Upper lobe of left lung (tissue), 6 donors: ENCODE data around the gene UBE2U. TPM values are rescaled to one million over a fixed set of nuclear protein-coding genes. Genes with fewer than 3 reads are reported as not detected.

Source experiments
- ATAC-seq, 2 donors: fragments of 200-7000 bp; cut with Tn5 transposase; one replicate each; pipeline ENCODE4 v1.9.1; 2022; ENCODE audit warnings: mild to moderate bottlenecking in 2 of 2, moderate library complexity in 2 of 2; ENCODE audit not compliant: low FRiP score in 2 of 2
- DNase-seq, 2 donors: peaks; one replicate each; pipeline ENCODE4 v3.0.0-alpha.2; 2019 to 2020
- H3K27ac ChIP-seq, 4 donors: fragments of 200-600 bp; sonication (generic); one replicate each; pipeline ENCODE4 v1.5.1; 2016 to 2019
- H3K27me3 ChIP-seq, 4 donors: fragments of 200-600 bp; sonication (generic); one replicate each; pipeline ENCODE4 v1.5.1; 2017 to 2019
- H3K36me3 ChIP-seq, 4 donors: fragments of 200-600 bp; sonication (generic); one replicate each; pipeline ENCODE4 v1.5.1; 2016 to 2019
- H3K4me1 ChIP-seq, 4 donors: fragments of 200-600 bp; sonication (generic); one replicate each; pipeline ENCODE4 v1.5.1; 2018 to 2019
- H3K4me3 ChIP-seq, 4 donors: fragments of 200-600 bp; sonication (generic); one replicate each; pipeline ENCODE4 v1.5.1; 2017 to 2019; ENCODE audit warnings: mild to moderate bottlenecking in 2 of 4, moderate library complexity in 1 of 4
- H3K9me3 ChIP-seq, 4 donors: fragments of 200-600 bp; sonication (generic); one replicate each; pipeline ENCODE4 v1.5.1; 2018 to 2019
- CTCF ChIP-seq, 6 experiments: fragments of 450-650 bp in 4 of 6; fragments of 200-600 bp in 2 of 6; sonication (generic) in 2 of 6; IDR thresholded peaks; one replicate each; pipeline ENCODE4 v1.5.1; 2016 to 2019; ENCODE audit warnings: antibody characterized with exemption in 6 of 6
- EP300 ChIP-seq, 4 donors: sonication (generic); formaldehyde crosslinking; IDR thresholded peaks; one replicate each; pipeline ENCODE4 v1.5.1; 2017; ENCODE audit warnings: antibody characterized with exemption in 4 of 4, control low read depth in 2 of 4
- POLR2A ChIP-seq, 4 donors: fragments of 450-650 bp; IDR thresholded peaks; one replicate each; pipeline ENCODE4 v1.5.1; 2016 to 2017; ENCODE audit warnings: antibody characterized with exemption in 4 of 4, mild to moderate bottlenecking in 2 of 4
- POLR2AphosphoS5 ChIP-seq, 2 donors: sonication (generic); formaldehyde crosslinking; IDR thresholded peaks; one replicate each; pipeline ENCODE4 v1.5.1; 2017; ENCODE audit warnings: antibody characterized with exemption in 2 of 2
- WGBS, 2 donors: methylation state at CpG; one replicate each; pipeline ENCODE4 v1.1.5; 2017 to 2018; 5-methylcytosine and 5-hydroxymethylcytosine counted together
- total RNA-seq, 6 donors: library from RNA; depleted of rRNA in 4 of 6; stranded (reverse); fragments of >200 nt in 4 of 6; gene quantifications; one replicate each; pipeline versions ENCODE4 v1.1.0 to v1.2.1, GENCODE V29; 2016 to 2021
- donor health status: DM: no; HTN: no; CAD: no; lungs with moderate emphysema.
- donor health status: DM: no; HTN: yes; CAD: no; lungs with severe emphysema.

The UBE2U gene
- total RNA-seq, 6 donors from 2014 or later, result 0.34 TPM; not detected in 5

- no peak overlapping the region for H3K4me3 ChIP-seq
- WGBS, 2 donors, result 74 to 87% methylated on average over 6 to 8 of the region's 8 CpGs
- TF ChIP-seq POLR2A (IDR thresholded peaks at IDR 0.05) (no peak), POLR2AphosphoS5 (IDR thresholded peaks at IDR 0.05) (no peak), EP300 (IDR thresholded peaks at IDR 0.05) (no peak), CTCF (IDR thresholded peaks at IDR 0.05) (no peak)
- no peaks in the 10 kb centered on the region for H3K9me3 ChIP-seq
- no peak overlapping the region for H3K27ac ChIP-seq
- ATAC-seq (peak in 1 of 2 donors; percentile 22), DNase-seq (peak in 1 of 2 donors; percentile 56)
- no peaks in the 10 kb centered on the region for H3K27me3 ChIP-seq
- H3K36me3 ChIP-seq, result no peaks in the 10 kb centered on the region
- no peaks in the 10 kb centered on the region for H3K4me1 ChIP-seq
Observed at GRCh38 chr1:64196074-64196870, 7.2 kb upstream of the UBE2U start.

- no peak for DNase-seq
Observed at GRCh38 chr1:64197076-64197475, 6.3 kb upstream of the UBE2U start.

GRCh38 chr1:64199154-64199553, 4.3 kb upstream of the UBE2U start:
- DNase-seq, result no peak
- 67 to 92% methylated on average over 1 to 2 of the region's 2 CpGs for WGBS, 2 donors
- H3K27me3 ChIP-seq, result no peaks in the 10 kb centered on the region
- no peaks in the 10 kb centered on the region for H3K36me3 ChIP-seq
- H3K4me1 ChIP-seq, result no peaks in the 10 kb centered on the region
- no peak overlapping the region for H3K27ac ChIP-seq
- no peak for ATAC-seq
- no peaks in the 10 kb centered on the region for H3K9me3 ChIP-seq
- H3K4me3 ChIP-seq, result no peak overlapping the region
- TF ChIP-seq CTCF (IDR thresholded peaks at IDR 0.05) (no peak), EP300 (IDR thresholded peaks at IDR 0.05) (no peak), POLR2A (IDR thresholded peaks at IDR 0.05) (no peak), POLR2AphosphoS5 (IDR thresholded peaks at IDR 0.05) (no peak)

More at GRCh38 chr1:64197076-64197475, 6.3 kb upstream of the UBE2U start:
- Histone ChIP-seq H3K27me3 (no peaks in the 10 kb centered on the region), H3K4me3 (no peak overlapping the region), H3K4me1 (no peaks in the 10 kb centered on the region), H3K9me3 (no peaks in the 10 kb centered on the region), H3K36me3 (no peaks in the 10 kb centered on the region), H3K27ac (no peak overlapping the region)
- TF ChIP-seq POLR2A (IDR thresholded peaks at IDR 0.05), result no peak
- no peak for TF ChIP-seq POLR2AphosphoS5 (IDR thresholded peaks at IDR 0.05)
- TF ChIP-seq EP300 (IDR thresholded peaks at IDR 0.05), result no peak
- no peak for TF ChIP-seq CTCF (IDR thresholded peaks at IDR 0.05)
- no peak for ATAC-seq
- 93 to 97% methylated on average over 3 of the region's 3 CpGs for WGBS, 2 donors

- ATAC-seq, result no peak
- no peak for DNase-seq
- TF ChIP-seq CTCF (IDR thresholded peaks at IDR 0.05), result no peak
- no peak for TF ChIP-seq POLR2A (IDR thresholded peaks at IDR 0.05)
Observed at GRCh38 chr1:64200064-64200463, 3.4 kb upstream of the UBE2U start.

GRCh38 chr1:64209221-64209620, 5.8 kb downstream of the UBE2U start:
- 80 to 84% methylated on average over 2 of the region's 2 CpGs for WGBS, 2 donors
- ATAC-seq (no peak), DNase-seq (no peak)
- no peaks in the 10 kb centered on the region for H3K36me3 ChIP-seq
- TF ChIP-seq POLR2A (IDR thresholded peaks at IDR 0.05) (no peak), CTCF (IDR thresholded peaks at IDR 0.05) (no peak), EP300 (IDR thresholded peaks at IDR 0.05) (no peak), POLR2AphosphoS5 (IDR thresholded peaks at IDR 0.05) (no peak)
- no peaks in the 10 kb centered on the region for H3K27me3 ChIP-seq
- H3K4me1 ChIP-seq, result no peaks in the 10 kb centered on the region
- H3K4me3 ChIP-seq, result no peak overlapping the region
- no peak overlapping the region for H3K27ac ChIP-seq
- no peaks in the 10 kb centered on the region for H3K9me3 ChIP-seq

More at GRCh38 chr1:64200064-64200463, 3.4 kb upstream of the UBE2U start:
- Histone ChIP-seq H3K4me1 (no peaks in the 10 kb centered on the region), H3K9me3 (no peaks in the 10 kb centered on the region), H3K36me3 (no peaks in the 10 kb centered on the region), H3K4me3 (no peak overlapping the region), H3K27ac (no peak overlapping the region), H3K27me3 (no peaks in the 10 kb centered on the region)
- 0 to 79% methylated on average over 1 of the region's 1 CpG for WGBS, 2 donors
